HepG2 (cell line): ENCODE results near the gene POFUT2. TPM values are rescaled to one million over a fixed set of nuclear protein-coding genes. Genes with fewer than 3 reads are reported as not detected.
A peak's percentile ranks its signal among the peaks of the same experiment; 100 is the strongest.

ENCODE experiments used
- ARHGAP35 ChIP-seq: sonication (generic); formaldehyde crosslinking; IDR thresholded peaks from 2 replicates; pipeline ENCODE4 v1.9.0; 2022; ENCODE audit warnings: mild to moderate bottlenecking, inconsistent platforms, moderate library complexity, missing genetic modification reagents, borderline replicate concordance
- ATF6 ChIP-seq: sonication (generic); formaldehyde crosslinking; conservative IDR thresholded peaks from 2 replicates; pipeline ENCODE4 v1.4.0; 2020; ENCODE audit warnings: missing genetic modification reagents
- CCAR2 ChIP-seq: fragments of 200-400 bp; formaldehyde crosslinking; optimal IDR thresholded peaks from 2 replicates; pipeline ENCODE3; 2018; ENCODE audit warnings: low read depth, mild to moderate bottlenecking, low read length, moderate library complexity
- EHMT2 ChIP-seq: fragments of 200-600 bp; sonication (generic); IDR thresholded peaks from 2 replicates; pipeline ENCODE4 v1.7.0; 2017; ENCODE audit warnings: antibody characterized with exemption, low read depth, low read length, borderline replicate concordance
- ELF4 ChIP-seq: sonication (generic); formaldehyde crosslinking; IDR thresholded peaks from 2 replicates; pipeline ENCODE4 v1.5.0; 2020; ENCODE audit warnings: missing genetic modification reagents, mild to moderate bottlenecking, moderate library complexity, borderline replicate concordance
- GPBP1L1 ChIP-seq: sonication (generic); formaldehyde crosslinking; IDR thresholded peaks from 2 replicates; pipeline ENCODE4 v1.5.0; 2020; ENCODE audit warnings: mild to moderate bottlenecking, missing genetic modification reagents
- GZF1 ChIP-seq: sonication (generic); formaldehyde crosslinking; IDR thresholded peaks from 2 replicates; pipeline ENCODE4 v1.5.1; 2020; ENCODE audit warnings: mild to moderate bottlenecking, missing genetic modification reagents
- HCFC1 ChIP-seq: fragments of 150-350 bp; IDR thresholded peaks from 2 replicates; pipeline ENCODE4 v1.6.1; 2014; ENCODE audit warnings: low read depth, low read length
- HDAC2 ChIP-seq: sonication (generic); formaldehyde crosslinking; IDR thresholded peaks from 2 replicates; pipeline ENCODE4 v1.4.0; 2020; ENCODE audit warnings: missing genetic modification reagents
- HIC2 ChIP-seq: sonication (generic); formaldehyde crosslinking; IDR thresholded peaks from 2 replicates; pipeline ENCODE4 v1.9.0; 2022; ENCODE audit warnings: low read depth, missing genetic modification reagents
- KDM5B ChIP-seq: sonication (generic); formaldehyde crosslinking; IDR thresholded peaks from 2 replicates; pipeline ENCODE4 v1.4.0; 2020; ENCODE audit warnings: missing genetic modification reagents, mild to moderate bottlenecking, borderline replicate concordance
- MAFK ChIP-seq, 2 experiments: IDR thresholded peaks in 1 of 2; conservative IDR thresholded peaks in 1 of 2; 2 replicates each; pipeline ENCODE4 v1.6.1; 2011; ENCODE audit warnings: improper control_type of control experiment in 2 of 2, low read length in 2 of 2
- MIER3 ChIP-seq: IDR thresholded peaks from 2 replicates; pipeline ENCODE4 v1.6.1; 2016; ENCODE audit warnings: missing compliant biosample characterization, borderline replicate concordance
- MTF2 ChIP-seq: sonication (generic); formaldehyde crosslinking; IDR thresholded peaks from 2 replicates; pipeline ENCODE4 v1.5.0; 2020; ENCODE audit warnings: missing genetic modification reagents, borderline replicate concordance
- SP5 ChIP-seq: IDR thresholded peaks from 2 replicates; pipeline ENCODE4 v1.6.1; 2016; ENCODE audit warnings: low read depth, borderline replicate concordance
- STAT6 ChIP-seq: sonication (generic); formaldehyde crosslinking; IDR thresholded peaks from 2 replicates; pipeline ENCODE4 v1.4.0; 2020; ENCODE audit warnings: missing genetic modification reagents, mild to moderate bottlenecking, borderline replicate concordance
- TEF ChIP-seq: sonication (generic); formaldehyde crosslinking; IDR thresholded peaks from 2 replicates; pipeline ENCODE4 v1.5.0; 2020; ENCODE audit warnings: missing genetic modification reagents
- ZNF17 ChIP-seq: sonication (generic); formaldehyde crosslinking; IDR thresholded peaks from 2 replicates; pipeline ENCODE4 v1.5.0; 2020; ENCODE audit warnings: mild to moderate bottlenecking, missing genetic modification reagents
- ZNF577 ChIP-seq: sonication (generic); formaldehyde crosslinking; IDR thresholded peaks from 2 replicates; pipeline ENCODE4 v1.4.0; 2020; ENCODE audit warnings: mild to moderate bottlenecking, low read depth, missing genetic modification reagents, borderline replicate concordance
- ZNF614 ChIP-seq: IDR thresholded peaks from 2 replicates; pipeline ENCODE4 v1.6.1; 2018; ENCODE audit warnings: missing biosample characterization, missing genetic modification reagents, inconsistent platforms, borderline replicate concordance
- polyA plus RNA-seq, 8 experiments: library from polyadenylated mRNA; depleted of rRNA in 3 of 8; stranded (reverse) in 7 of 8; unstranded in 1 of 8; fragments of >200 nt; fragmentation: Illumina TruSeq in 4 of 8; extraction: Trizol in 4 of 8; gene quantifications; 2 replicates each; pipeline versions ENCODE4 v1.2.1 to v1.2.3, GENCODE V29; 2011 to 2016; ENCODE audit warnings: low read depth in 4 of 8, missing spikeins in 1 of 8, mixed read lengths in 1 of 8; ENCODE audit not compliant: insufficient read depth in 1 of 8
- total RNA-seq, 5 experiments: library from RNA; depleted of rRNA; stranded (reverse); fragments of >200 nt; fragmentation: Illumina TruSeq; extraction: Trizol; gene quantifications; 2 replicates each; pipeline ENCODE4 v1.2.3, GENCODE V29; 2016; ENCODE audit warnings: low read depth in 1 of 5

POFUT2 gene
- total and polyA plus RNA-seq, 2 of the 13 experiments (the other 11 are each of a cell fraction or from before 2014, with no cell fraction given) = 22.8 to 24.0 TPM

GRCh38 chr21:45306832-45307571 lies 19.3 kb upstream of the POFUT2 start (continued):
- no peak for TF ChIP-seq ZNF17 (CRISPR knock-in tag)
- no peak for TF ChIP-seq MAFK (conservative IDR thresholded peaks at IDR 0.05 in 1 of 2, IDR thresholded peaks at IDR 0.05 in 1 of 2; ENCODE audit: low read length in 2 of 2)
- TF ChIP-seq ARHGAP35 (CRISPR knock-in tag) = no peak
- TF ChIP-seq ATF6 = no peak
- TF ChIP-seq TEF = no peak
- no peak for TF ChIP-seq HCFC1
- no peak for TF ChIP-seq STAT6 (CRISPR knock-in tag)
- TF ChIP-seq HIC2 (CRISPR knock-in tag) = peak; percentile 55; the same call in 1 of the 2 replicates
- peak; percentile 8; the same call in 1 of the 2 replicates for TF ChIP-seq HDAC2 (CRISPR knock-in tag)
- no peak for TF ChIP-seq MTF2 (CRISPR knock-in tag)
- TF ChIP-seq GPBP1L1 (CRISPR knock-in tag) = no peak
- TF ChIP-seq SP5 (CRISPR knock-in tag) = no peak
- no peak; the same call in 1 of the 2 replicates for TF ChIP-seq KDM5B
- TF ChIP-seq ELF4 (CRISPR knock-in tag) = no peak
- TF ChIP-seq ZNF577 (CRISPR knock-in tag) = 0 out of 2 replicates have a peak, but pooled peaks have one; percentile 29
- TF ChIP-seq MIER3 (CRISPR knock-in tag) = no peak
- TF ChIP-seq EHMT2 = no peak
- TF ChIP-seq ZNF614 (CRISPR knock-in tag) = peak; percentile 20; the same call in 1 of the 2 replicates
- TF ChIP-seq CCAR2 = no peak
- TF ChIP-seq GZF1 (CRISPR knock-in tag) = no peak
